ENCODE measurements around the gene ADAMTS2. TPM values are rescaled to one million over a fixed set of nuclear protein-coding genes. Genes with fewer than 3 reads are reported as not detected.

Gene ADAMTS2
- total RNA-seq, 1 donor from 2014 or later: 18.8 TPM

- Mint-ChIP-seq H3K27ac (ENCODE audit: unreplicated experiment) (no peak overlapping the region), H3K9me3 (ENCODE audit: unreplicated experiment) (peaks cover 8% of the 10 kb centered on the region), H3K36me3 (ENCODE audit: low read depth, unreplicated experiment) (peaks cover 21% of the 10 kb centered on the region), H3K4me1 (ENCODE audit: low read depth, unreplicated experiment) (peaks cover 3% of the 10 kb centered on the region), H3K4me3 (ENCODE audit: unreplicated experiment) (no peak overlapping the region), H3K27me3 (ENCODE audit: low read depth, unreplicated experiment) (no peaks in the 10 kb centered on the region)
- no peaks in the 10 kb centered on the region for H3K4me1 ChIP-seq (ENCODE audit: insufficient read depth, low read length)
- no peak overlapping the region for H3K9ac ChIP-seq (ENCODE audit: low read length)
- no peak overlapping the region for H3K4me3 ChIP-seq (ENCODE audit: insufficient read depth, low read depth, low read length)
- H3K9me3 ChIP-seq (ENCODE audit: insufficient read depth, low read depth, low read length): peaks cover 5% of the 10 kb centered on the region
- H3K79me2 ChIP-seq (ENCODE audit: insufficient read depth, low read length): no peaks in the 10 kb centered on the region
- H3K27ac ChIP-seq (ENCODE audit: low read depth, low read length): no peak overlapping the region
- H2AFZ ChIP-seq (ENCODE audit: low read depth, low read length): no peak overlapping the region
- no peaks in the 10 kb centered on the region for H4K20me1 ChIP-seq (ENCODE audit: insufficient read depth, low read length)
- no peaks in the 10 kb centered on the region for H3K36me3 ChIP-seq (ENCODE audit: insufficient read depth, low read length)
- FAIRE-seq: no peak
- no peaks in the 10 kb centered on the region for H3K27me3 ChIP-seq (ENCODE audit: insufficient read depth, low read length)
- DNase-seq (ENCODE audit: low read depth): no peak
- no peak overlapping the region for H3K4me2 ChIP-seq (ENCODE audit: low read length)
- no peak for TF ChIP-seq CTCF (IDR thresholded peaks at IDR 0.05; ENCODE audit: insufficient read depth, low read depth, low read length)
- no peak for TF ChIP-seq EZH2 (IDR thresholded peaks at IDR 0.05; ENCODE audit: insufficient read depth, low read length)
These were observed 213.9 kb downstream of the ADAMTS2 start for GRCh38 chr5:179131321-179131835.

- DNase-seq (ENCODE audit: low read depth) (no peak), FAIRE-seq (no peak)
- H3K4me2 ChIP-seq (ENCODE audit: low read length): no peak overlapping the region
- peaks cover 3% of the 10 kb centered on the region for H3K9me3 ChIP-seq (ENCODE audit: insufficient read depth, low read depth, low read length)
- no peak overlapping the region for H2AFZ ChIP-seq (ENCODE audit: low read depth, low read length)
- no peak for TF ChIP-seq EZH2 (IDR thresholded peaks at IDR 0.05; ENCODE audit: insufficient read depth, low read length)
- TF ChIP-seq CTCF (IDR thresholded peaks at IDR 0.05; ENCODE audit: insufficient read depth, low read depth, low read length): no peak
- H3K36me3 ChIP-seq (ENCODE audit: insufficient read depth, low read length): no peaks in the 10 kb centered on the region
- no peaks in the 10 kb centered on the region for H3K27me3 Mint-ChIP-seq (ENCODE audit: low read depth, unreplicated experiment)
- H3K36me3 Mint-ChIP-seq (ENCODE audit: low read depth, unreplicated experiment): peaks cover 27% of the 10 kb centered on the region
- no peaks in the 10 kb centered on the region for H4K20me1 ChIP-seq (ENCODE audit: insufficient read depth, low read length)
- no peaks in the 10 kb centered on the region for H3K4me1 ChIP-seq (ENCODE audit: insufficient read depth, low read length)
- no peaks in the 10 kb centered on the region for H3K27me3 ChIP-seq (ENCODE audit: insufficient read depth, low read length)
- peaks cover 3% of the 10 kb centered on the region for H3K4me1 Mint-ChIP-seq (ENCODE audit: low read depth, unreplicated experiment)
- no peak overlapping the region for H3K27ac Mint-ChIP-seq (ENCODE audit: unreplicated experiment)
- no peak overlapping the region for H3K4me3 ChIP-seq (ENCODE audit: insufficient read depth, low read depth, low read length)
- H3K9me3 Mint-ChIP-seq (ENCODE audit: unreplicated experiment): peaks cover 8% of the 10 kb centered on the region
- no peak overlapping the region for H3K4me3 Mint-ChIP-seq (ENCODE audit: unreplicated experiment)
- no peaks in the 10 kb centered on the region for H3K79me2 ChIP-seq (ENCODE audit: insufficient read depth, low read length)
- no peak overlapping the region for H3K9ac ChIP-seq (ENCODE audit: low read length)
- H3K27ac ChIP-seq (ENCODE audit: low read depth, low read length): no peak overlapping the region
These were observed 215.1 kb downstream of the ADAMTS2 start for GRCh38 chr5:179130101-179130681.

- no peak for FAIRE-seq
- Histone ChIP-seq H2AFZ (ENCODE audit: low read depth, low read length) (no peak overlapping the region), H3K79me2 (ENCODE audit: insufficient read depth, low read length) (no peaks in the 10 kb centered on the region), H3K27ac (ENCODE audit: low read depth, low read length) (no peak overlapping the region), H3K4me3 (ENCODE audit: insufficient read depth, low read depth, low read length) (no peak overlapping the region), H4K20me1 (ENCODE audit: insufficient read depth, low read length) (no peaks in the 10 kb centered on the region), H3K36me3 (ENCODE audit: insufficient read depth, low read length) (no peaks in the 10 kb centered on the region), H3K9ac (ENCODE audit: low read length) (no peak overlapping the region), H3K27me3 (ENCODE audit: insufficient read depth, low read length) (no peaks in the 10 kb centered on the region), H3K4me1 (ENCODE audit: insufficient read depth, low read length) (no peaks in the 10 kb centered on the region), H3K4me2 (ENCODE audit: low read length) (no peak overlapping the region), H3K9me3 (ENCODE audit: insufficient read depth, low read depth, low read length) (peaks cover 3% of the 10 kb centered on the region)
- no peak for TF ChIP-seq CTCF (IDR thresholded peaks at IDR 0.05; ENCODE audit: insufficient read depth, low read depth, low read length)
- no peak for TF ChIP-seq EZH2 (IDR thresholded peaks at IDR 0.05; ENCODE audit: insufficient read depth, low read length)
- H3K4me3 Mint-ChIP-seq (ENCODE audit: unreplicated experiment): no peak overlapping the region
- H3K27ac Mint-ChIP-seq (ENCODE audit: unreplicated experiment): no peak overlapping the region
- H3K9me3 Mint-ChIP-seq (ENCODE audit: unreplicated experiment): peaks cover 9% of the 10 kb centered on the region
- peaks cover 27% of the 10 kb centered on the region for H3K36me3 Mint-ChIP-seq (ENCODE audit: low read depth, unreplicated experiment)
- no peaks in the 10 kb centered on the region for H3K27me3 Mint-ChIP-seq (ENCODE audit: low read depth, unreplicated experiment)
- peaks cover 3% of the 10 kb centered on the region for H3K4me1 Mint-ChIP-seq (ENCODE audit: low read depth, unreplicated experiment)
- no peak for DNase-seq (ENCODE audit: low read depth)
These were observed 215.6 kb downstream of the ADAMTS2 start for GRCh38 chr5:179129607-179130071.

All from astrocyte (in vitro differentiated cells and primary cell).